CD4-positive, alpha-beta T cell (primary cell): Measurements from ENCODE around the gene GHR. TPM values are rescaled to one million over a fixed set of nuclear protein-coding genes. Genes with fewer than 3 reads are reported as not detected.

Experiments used
- ATAC-seq: fragments of 200-7000 bp; cut with Tn5 transposase; one replicate; pipeline ENCODE4 v1.10.0; 2022; ENCODE audit warnings: mild to moderate bottlenecking; ENCODE audit not compliant: poor library complexity
- CTCF ChIA-PET: fragments of 350-600 bp; sonication (Branson Sonifier 250); formaldehyde crosslinking; loops from one replicate; lab custom pipeline; 2021; ENCODE audit warnings: antibody characterized with exemption, inconsistent platforms; lab: Charles Lee
- POLR2A ChIA-PET: fragments of 350-600 bp; sonication (Branson Sonifier 250); formaldehyde crosslinking; loops from one replicate; lab custom pipeline; 2021; ENCODE audit warnings: antibody characterized with exemption, inconsistent platforms; lab: Charles Lee
- DNase-seq, 14 experiments: peaks; one replicate each; pipeline ENCODE4 v3.0.0-alpha.2; 2013 to 2020; ENCODE audit warnings: mixed read lengths in 2 of 14
- H3K27ac ChIP-seq, 2 donors: one replicate each; pipeline versions ENCODE4 v1.5.1 to v1.7.0; 2013; ENCODE audit warnings: low read length in 2 of 2, low read depth in 1 of 2, mild to moderate bottlenecking in 1 of 2
- H3K27me3 ChIP-seq, 2 experiments: 1 replicate in 1 of 2; 2 replicates in 1 of 2; pipeline versions ENCODE4 v1.6.1 to v1.7.0; 2013; ENCODE audit warnings: low read length in 2 of 2, control low read depth in 1 of 2, mild to moderate bottlenecking in 1 of 2, moderate library complexity in 1 of 2; ENCODE audit not compliant: insufficient read depth in 2 of 2, control insufficient read depth in 1 of 2
- H3K36me3 ChIP-seq: one replicate; pipeline ENCODE4 v1.6.1; 2013; ENCODE audit warnings: low read length, control low read depth; ENCODE audit not compliant: insufficient read depth
- H3K4me1 ChIP-seq: one replicate; pipeline ENCODE4 v1.6.1; 2013; ENCODE audit warnings: low read length, control low read depth; ENCODE audit not compliant: insufficient read depth
- H3K4me3 ChIP-seq: one replicate; pipeline ENCODE4 v1.5.1; 2013; ENCODE audit warnings: mild to moderate bottlenecking, low read length, moderate library complexity
- H3K9me3 ChIP-seq, 2 experiments: 1 replicate in 1 of 2; 2 replicates in 1 of 2; pipeline versions ENCODE4 v1.6.1 to v1.7.0; 2013; ENCODE audit warnings: low read length in 2 of 2, mild to moderate bottlenecking in 2 of 2, control low read depth in 1 of 2, moderate library complexity in 1 of 2; ENCODE audit not compliant: control insufficient read depth in 1 of 2, insufficient read depth in 1 of 2
- H3K27ac Mint-ChIP-seq: one replicate; pipeline ENCODE4 v1.8.0; 2020; ENCODE audit warnings: mixed read lengths
- H3K27me3 Mint-ChIP-seq: one replicate; pipeline ENCODE4 v1.8.0; 2021; ENCODE audit warnings: mixed read lengths
- H3K36me3 Mint-ChIP-seq: one replicate; pipeline ENCODE4 v1.8.0; 2021; ENCODE audit warnings: low read depth, mixed read lengths
- H3K4me1 Mint-ChIP-seq: one replicate; pipeline ENCODE4 v1.8.0; 2021; ENCODE audit warnings: low read depth, mixed read lengths
- H3K4me3 Mint-ChIP-seq: one replicate; pipeline ENCODE4 v1.8.0; 2020; ENCODE audit warnings: mild to moderate bottlenecking, mixed read lengths
- H3K9me3 Mint-ChIP-seq: one replicate; pipeline ENCODE4 v1.8.0; 2020; ENCODE audit warnings: mixed read lengths
- CTCF ChIP-seq: fragments of 200-600 bp; IDR thresholded peaks from one replicate; pipeline ENCODE4 v1.8.0; 2022; ENCODE audit warnings: antibody characterized with exemption, mild to moderate bottlenecking
- intact Hi-C, 2 experiments: fragments of 100-400 bp; cut with DNase I in 1 of 2; cut with micrococcal nuclease in 1 of 2; formaldehyde crosslinking; loops; one replicate each; pipeline versions ENCODE4 v1.15.1 to v1.9.0; 2023 to 2025; cut with DNase I, micrococcal nuclease
- total RNA-seq, 174 experiments: library from RNA in 2 of 174; stranded (reverse) in 2 of 174; gene quantifications; one replicate each; pipeline ENCODE4 v1.2.3 and lab custom pipeline; 2021 to 2026

The GHR gene
- total RNA-seq, 2 experiments from 2014 or later: not detected

- no peak overlapping the region for H3K27ac Mint-ChIP-seq
- intact Hi-C loops: no loop called here
- H3K36me3 ChIP-seq: no peaks in the 10 kb centered on the region
- no peaks in the 10 kb centered on the region for H3K4me1 ChIP-seq
- no peak overlapping the region for H3K4me3 ChIP-seq
- H3K9me3 Mint-ChIP-seq: no peaks in the 10 kb centered on the region
- peaks cover 0 to 4% of the 10 kb centered on the region in 2 experiments for H3K9me3 ChIP-seq
- POLR2A ChIA-PET: no interaction called here
- no peak for DNase-seq
- TF ChIP-seq CTCF: no peak
- no peaks in the 10 kb centered on the region for H3K4me1 Mint-ChIP-seq
- peaks cover 2 to 5% of the 10 kb centered on the region in 2 experiments for H3K27me3 ChIP-seq
- no peak overlapping the region for H3K27ac ChIP-seq
- no peak overlapping the region for H3K4me3 Mint-ChIP-seq
- CTCF ChIA-PET: no interaction called here
- no peaks in the 10 kb centered on the region for H3K36me3 Mint-ChIP-seq
- ATAC-seq: no peak
- H3K27me3 Mint-ChIP-seq: no peaks in the 10 kb centered on the region
Observed at GRCh38 chr5:42467981-42468524, 44.8 kb downstream of the GHR start.

GRCh38 chr5:42483472-42484154, 60.4 kb downstream of the GHR start:
- H3K27me3 Mint-ChIP-seq: peaks cover 16% of the 10 kb centered on the region
- TF ChIP-seq CTCF: no peak
- no peaks in the 10 kb centered on the region for H3K36me3 Mint-ChIP-seq
- H3K9me3 Mint-ChIP-seq: no peaks in the 10 kb centered on the region
- H3K27ac Mint-ChIP-seq: no peak overlapping the region
- H3K27me3 ChIP-seq: no peaks in the 10 kb centered on the region
- H3K4me1 ChIP-seq: no peaks in the 10 kb centered on the region
- POLR2A ChIA-PET: no interaction called here
- DNase-seq (no peak), ATAC-seq (no peak)
- no peak overlapping the region for H3K4me3 ChIP-seq
- H3K27ac ChIP-seq: no peak overlapping the region
- CTCF ChIA-PET: no interaction called here
- H3K9me3 ChIP-seq: peaks cover 0 to 10% of the 10 kb centered on the region in 2 experiments
- no peaks in the 10 kb centered on the region for H3K4me1 Mint-ChIP-seq
- H3K4me3 Mint-ChIP-seq: no peak overlapping the region
- intact Hi-C loops: no loop called here
- H3K36me3 ChIP-seq: no peaks in the 10 kb centered on the region

- ChIA-PET POLR2A (no interaction called here), CTCF (no interaction called here)
- TF ChIP-seq CTCF: no peak
- DNase-seq (no peak), ATAC-seq (no peak)
- Histone ChIP-seq H3K4me1 (no peaks in the 10 kb centered on the region), H3K4me3 (no peak overlapping the region), H3K27me3 (no peaks in the 10 kb centered on the region), H3K36me3 (no peaks in the 10 kb centered on the region), H3K9me3 (peaks cover 0 to 10% of the 10 kb centered on the region in 2 experiments), H3K27ac (no peak overlapping the region)
- Mint-ChIP-seq H3K36me3 (no peaks in the 10 kb centered on the region), H3K27ac (no peak overlapping the region), H3K9me3 (no peaks in the 10 kb centered on the region), H3K4me3 (no peak overlapping the region), H3K27me3 (peaks cover 20% of the 10 kb centered on the region), H3K4me1 (no peaks in the 10 kb centered on the region)
- intact Hi-C loops: no loop called here
Observed at GRCh38 chr5:42487077-42487476, 63.8 kb downstream of the GHR start.
